ENCODE results near the gene TRAPPC2L. TPM values are rescaled to one million over a fixed set of nuclear protein-coding genes. Genes with fewer than 3 reads are reported as not detected.

Gene TRAPPC2L
- total and polyA plus RNA-seq, 2 of the 13 experiments (the other 11 are each of a cell fraction or from before 2014, with no cell fraction given), result 96.3 to 107 TPM

- no peak for TF ChIP-seq PRMT3 (CRISPR knock-in tag; IDR thresholded peaks at IDR 0.05; ENCODE audit: borderline replicate concordance, low read depth)
- no peak for TF ChIP-seq ZNF234 (CRISPR knock-in tag; conservative IDR thresholded peaks at IDR 0.05)
- no peak for TF ChIP-seq SOX13 (IDR thresholded peaks at IDR 0.05)
- no peak for TF ChIP-seq SOX13 (CRISPR knock-in tag; conservative IDR thresholded peaks at IDR 0.05 in 1 of 2, IDR thresholded peaks at IDR 0.05 in 1 of 2)
- no peak for TF ChIP-seq SIN3A (IDR thresholded peaks at IDR 0.05; ENCODE audit: borderline replicate concordance, low read depth, low read length)
- no peak for TF ChIP-seq ZBTB37 (CRISPR knock-in tag; IDR thresholded peaks at IDR 0.05)
- no peak for TF ChIP-seq NR1H2 (CRISPR knock-in tag; IDR thresholded peaks at IDR 0.05; ENCODE audit: borderline replicate concordance, low read depth)
Observed at GRCh38 chr16:88853325-88853941, 3.5 kb upstream of the TRAPPC2L start (continued).

GRCh38 chr16:88854306-88855111 lies 2.4 kb upstream of the TRAPPC2L start:
- no peak overlapping the region for H3K27ac ChIP-seq (ENCODE audit: extremely low read length, insufficient read depth, low read length)
- CTCF ChIA-PET (ENCODE audit: low intra/inter-chr PET ratio, low total read pairs), result no interaction called here
- H3K79me2 ChIP-seq (ENCODE audit: insufficient read depth, low read length), result peaks cover 12% of the 10 kb centered on the region
- H3K4me1 ChIP-seq (ENCODE audit: insufficient read depth, low read length), result peaks cover 15% of the 10 kb centered on the region
- BruUV-seq (replicated peaks), result no TSS peak
- in situ Hi-C loops (cut with HindIII; ENCODE audit: extremely low pct_ligation_motif_present, low pct_unique_long_range_greater_than_20kb), result loop anchor here (5.0 kb wide), 2 partner anchors 42 to 97 kb away; partner anchors contain the start of gene APRT
- DNase-seq (ENCODE audit: low spot score) (no peak), FAIRE-seq (no peak), ATAC-seq (no peak)
- H3K9me3 ChIP-seq (ENCODE audit: low read length), result no peaks in the 10 kb centered on the region
- H2AFZ ChIP-seq (ENCODE audit: low read length), result no peak overlapping the region
- WGBS (ENCODE audit: low lambda C conversion rate), result 73% methylated on average over 12 of the region's 20 CpGs
- no peaks in the 10 kb centered on the region; a peak in 1 of 5 replicates for H3K27me3 ChIP-seq (ENCODE audit: control insufficient read depth in 1 of 2, insufficient read depth in 2 of 2, low read length in 2 of 2)
- intact Hi-C loops (cut with micrococcal nuclease; ENCODE audit: unreplicated experiment), result loop anchor here (5.0 kb wide), 2 partner anchors 37 to 97 kb away; no protein-coding TSS in a partner anchor
- no peak for TF ChIP-seq CHCHD3 (CRISPR knock-in tag; IDR thresholded peaks at IDR 0.05)
- TF ChIP-seq ZNF34 (CRISPR knock-in tag; IDR thresholded peaks at IDR 0.05; ENCODE audit: borderline replicate concordance), result no peak
- TF ChIP-seq CSRNP2 (CRISPR knock-in tag; conservative IDR thresholded peaks at IDR 0.05; ENCODE audit: low read depth), result no peak
- no peak for TF ChIP-seq SALL2 (CRISPR knock-in tag; IDR thresholded peaks at IDR 0.05)
- TF ChIP-seq ZC3H13 (CRISPR knock-in tag; IDR thresholded peaks at IDR 0.05), result no peak
- no peak for TF ChIP-seq SCMH1 (CRISPR knock-in tag; IDR thresholded peaks at IDR 0.05; ENCODE audit: borderline replicate concordance)
- no peak for TF ChIP-seq CCDC6 (CRISPR knock-in tag; IDR thresholded peaks at IDR 0.05)
- TF ChIP-seq ZNF674 (CRISPR knock-in tag; IDR thresholded peaks at IDR 0.05; ENCODE audit: low read depth), result no peak
- TF ChIP-seq ZNF432 (CRISPR knock-in tag; IDR thresholded peaks at IDR 0.05; ENCODE audit: borderline replicate concordance), result no peak
- no peak for TF ChIP-seq GATAD2A (CRISPR knock-in tag; IDR thresholded peaks at IDR 0.05)
- TF ChIP-seq ZMAT5 (CRISPR knock-in tag; IDR thresholded peaks at IDR 0.05; ENCODE audit: borderline replicate concordance, low read depth), result no peak
- POLR2A ChIA-PET, result interaction anchor here (0.6 kb wide), 1 partner anchor 8 kb away, joined by 3 read pairs; no protein-coding TSS in a partner anchor
- no peak overlapping the region for H3K9ac ChIP-seq (ENCODE audit: insufficient read depth, low read depth, low read length)
- H3K4me3 ChIP-seq (replicated peaks in 1 of 3; ENCODE audit: insufficient read depth in 1 of 3, low read depth in 2 of 3, low read length in 3 of 3), result no peak overlapping the region
- no peak overlapping the region for H3K4me2 ChIP-seq (ENCODE audit: low read depth, low read length)
- H3K36me3 ChIP-seq (replicated peaks in 1 of 2; ENCODE audit: control insufficient read depth in 1 of 2, insufficient read depth in 2 of 2, low read length in 2 of 2), result peaks cover 4 to 16% of the 10 kb centered on the region in 2 experiments
- H4K20me1 ChIP-seq (ENCODE audit: insufficient read depth, low read length), result peaks cover 3% of the 10 kb centered on the region; the same call in 1 of the 2 replicates

All from HepG2 (cell line).